H9 (cell line): ENCODE results near the gene TRAF6. TPM values are rescaled to one million over a fixed set of nuclear protein-coding genes. Genes with fewer than 3 reads are reported as not detected.

Experiments
- DNase-seq: peaks from one replicate; pipeline ENCODE4 v3.0.0-alpha.2; 2017
- H2AFZ ChIP-seq: one replicate; pipeline ENCODE4 v1.6.1; 2013; ENCODE audit warnings: mild to moderate bottlenecking, low read length, control low read depth, moderate library complexity
- H2AK5ac ChIP-seq: 2 replicates; pipeline ENCODE4 v1.6.1; 2013; ENCODE audit warnings: low read length, control low read depth, mixed read lengths; ENCODE audit not compliant: insufficient read length
- H2BK120ac ChIP-seq: one replicate; pipeline ENCODE4 v1.6.1; 2013; ENCODE audit warnings: low read depth, mild to moderate bottlenecking, low read length, control low read depth, inconsistent platforms; ENCODE audit not compliant: poor library complexity, severe bottlenecking
- H2BK12ac ChIP-seq: 2 replicates; pipeline ENCODE4 v1.6.1; 2013; ENCODE audit warnings: low read length, control low read depth, mixed read lengths, low read depth; ENCODE audit not compliant: insufficient read length
- H2BK15ac ChIP-seq: 2 replicates; pipeline ENCODE4 v1.6.1; 2013; ENCODE audit warnings: low read depth, low read length, control low read depth
- H2BK20ac ChIP-seq: one replicate; pipeline ENCODE4 v1.6.1; 2013; ENCODE audit warnings: low read depth, mild to moderate bottlenecking, low read length, control low read depth, inconsistent platforms; ENCODE audit not compliant: poor library complexity, severe bottlenecking
- H2BK5ac ChIP-seq: 2 replicates; pipeline ENCODE4 v1.6.1; 2013; ENCODE audit warnings: low read length, control low read depth, mixed read lengths; ENCODE audit not compliant: insufficient read length
- H3K14ac ChIP-seq: 2 replicates; pipeline ENCODE4 v1.6.1; 2013; ENCODE audit warnings: low read length, control low read depth; ENCODE audit not compliant: insufficient read depth
- H3K18ac ChIP-seq: 2 replicates; pipeline ENCODE4 v1.6.1; 2013; ENCODE audit warnings: low read depth, mild to moderate bottlenecking, mixed read lengths, low read length, control low read depth; ENCODE audit not compliant: insufficient read length
- H3K23ac ChIP-seq: 2 replicates; pipeline ENCODE4 v1.6.1; 2013; ENCODE audit warnings: low read length, control low read depth, mixed read lengths, low read depth; ENCODE audit not compliant: insufficient read length
- H3K23me2 ChIP-seq: 2 replicates; pipeline ENCODE4 v1.6.1; 2013; ENCODE audit warnings: low read depth, mild to moderate bottlenecking, mixed read lengths, low read length, control low read depth; ENCODE audit not compliant: insufficient read length, poor library complexity, severe bottlenecking
- H3K27ac ChIP-seq: 2 replicates; pipeline ENCODE4 v1.5.1; 2013; ENCODE audit warnings: low read length, control low read depth, mixed read lengths, low read depth; ENCODE audit not compliant: insufficient read length
- H3K27me3 ChIP-seq: 2 replicates; pipeline ENCODE4 v1.6.1; 2013; ENCODE audit warnings: low read length, control low read depth, inconsistent platforms; ENCODE audit not compliant: insufficient read depth
- H3K4ac ChIP-seq: 2 replicates; pipeline ENCODE4 v1.6.1; 2013; ENCODE audit warnings: low read depth, mild to moderate bottlenecking, control low read depth, inconsistent platforms, low read length, moderate library complexity
- H3K4me1 ChIP-seq: 2 replicates; pipeline ENCODE4 v1.6.1; 2013; ENCODE audit warnings: low read length, control low read depth, inconsistent platforms; ENCODE audit not compliant: insufficient read depth
- H3K4me2 ChIP-seq: 2 replicates; pipeline ENCODE4 v1.6.1; 2013; ENCODE audit warnings: low read length, control low read depth, mixed read lengths; ENCODE audit not compliant: insufficient read length, insufficient read depth
- H3K56ac ChIP-seq: 2 replicates; pipeline ENCODE4 v1.6.1; 2013; ENCODE audit warnings: low read depth, mild to moderate bottlenecking, mixed read lengths, low read length, control low read depth; ENCODE audit not compliant: insufficient read length
- H3K79me1 ChIP-seq: 2 replicates; pipeline ENCODE4 v1.6.1; 2013; ENCODE audit warnings: low read depth, mild to moderate bottlenecking, moderate library complexity, low read length, control low read depth, inconsistent platforms; ENCODE audit not compliant: insufficient read depth, poor library complexity, severe bottlenecking
- H3K79me2 ChIP-seq: 2 replicates; pipeline ENCODE4 v1.6.1; 2013; ENCODE audit warnings: low read length, control low read depth, inconsistent platforms; ENCODE audit not compliant: insufficient read depth
- H3K9ac ChIP-seq: 2 replicates; pipeline ENCODE4 v1.6.1; 2013; ENCODE audit warnings: low read length, control low read depth, mixed read lengths; ENCODE audit not compliant: insufficient read length; ENCODE audit errors: extremely low read depth
- H3K9me3 ChIP-seq: one replicate; pipeline ENCODE4 v1.6.1; 2013; ENCODE audit warnings: low read depth, low read length, inconsistent platforms; ENCODE audit not compliant: control insufficient read depth
- H3T11ph ChIP-seq: one replicate; pipeline ENCODE4 v1.6.1; 2013; ENCODE audit warnings: mild to moderate bottlenecking, low read length, control low read depth, inconsistent platforms
- H4K20me1 ChIP-seq: one replicate; pipeline ENCODE4 v1.6.1; 2013; ENCODE audit not compliant: control insufficient read depth, insufficient read length, insufficient read depth
- H4K5ac ChIP-seq: 2 replicates; pipeline ENCODE4 v1.6.1; 2013; ENCODE audit warnings: low read depth, mild to moderate bottlenecking, mixed read lengths, low read length, control low read depth; ENCODE audit not compliant: insufficient read length
- H4K8ac ChIP-seq: replicated peaks from 2 replicates; pipeline ENCODE4 v1.6.1; 2013; ENCODE audit warnings: low read length, control low read depth, mixed read lengths, low read depth; ENCODE audit not compliant: insufficient read length
- H4K91ac ChIP-seq: 2 replicates; pipeline ENCODE4 v1.6.1; 2013; ENCODE audit warnings: low read depth, mild to moderate bottlenecking, moderate library complexity, mixed read lengths, low read length, control low read depth; ENCODE audit not compliant: insufficient read length
- H3K27ac Mint-ChIP-seq, 3 experiments: 2 replicates in 2 of 3; 3 replicates in 1 of 3; pipeline ENCODE4 v1.8.0; 2020 to 2021; ENCODE audit warnings: mixed read lengths in 3 of 3, mild to moderate bottlenecking in 1 of 3, moderate library complexity in 1 of 3
- H3K27me3 Mint-ChIP-seq: 2 replicates; pipeline ENCODE4 v1.8.0; 2021; ENCODE audit warnings: low read depth, mild to moderate bottlenecking, moderate library complexity, mixed read lengths
- H3K36me3 Mint-ChIP-seq, 3 experiments: 2 replicates in 2 of 3; 3 replicates in 1 of 3; pipeline ENCODE4 v1.8.0; 2020 to 2021; ENCODE audit warnings: low read depth in 3 of 3, mixed read lengths in 3 of 3; ENCODE audit not compliant: insufficient read depth in 1 of 3
- H3K4me1 Mint-ChIP-seq, 2 experiments: 2 replicates each; pipeline ENCODE4 v1.8.0; 2020; ENCODE audit warnings: mixed read lengths in 2 of 2
- H3K4me3 Mint-ChIP-seq, 2 experiments: 2 replicates in 1 of 2; 3 replicates in 1 of 2; pipeline ENCODE4 v1.8.0; 2020 to 2021; ENCODE audit warnings: mild to moderate bottlenecking in 2 of 2, mixed read lengths in 2 of 2, moderate library complexity in 1 of 2
- H3K9me3 Mint-ChIP-seq, 2 experiments: 2 replicates in 1 of 2; 3 replicates in 1 of 2; pipeline ENCODE4 v1.8.0; 2020; ENCODE audit warnings: mild to moderate bottlenecking in 2 of 2, mixed read lengths in 2 of 2, moderate library complexity in 1 of 2
- CTCF ChIP-seq: fragments of 200-600 bp; sonication (generic); conservative IDR thresholded peaks from 3 replicates; pipeline ENCODE4 v1.8.0; 2021; ENCODE audit warnings: antibody characterized with exemption, mild to moderate bottlenecking
- WGBS: extraction: QIAGEN DNeasy Blood & Tissue Kit; methylation state at CpG from one replicate; pipeline ENCODE4 v1.1.7; 2013; ENCODE audit warnings: missing lambda C conversion rate, low lambda C conversion rate, mixed read lengths; ENCODE audit not compliant: insufficient read length; ENCODE audit errors: extremely low coverage; 5-methylcytosine and 5-hydroxymethylcytosine counted together
- total RNA-seq: library from RNA; stranded (reverse); gene quantifications from 2 replicates; pipeline ENCODE4 v1.2.1, GENCODE V29; 2021

The TRAF6 gene
- total RNA-seq, 1 experiment from 2014 or later = 9.9 TPM

GRCh38 chr11:36498721-36499120 is 11.4 kb downstream of the TRAF6 start:
- peaks cover 0 to 28% (median 19%) of the 10 kb centered on the region in 3 experiments; a peak in 5 of 7 replicates for H3K36me3 Mint-ChIP-seq
- Histone ChIP-seq H4K20me1 (no peaks in the 10 kb centered on the region), H3K27ac (no peak overlapping the region), H3K56ac (no peak overlapping the region), H3K4me1 (no peaks in the 10 kb centered on the region), H4K8ac (no peak overlapping the region), H3K23ac (no peak overlapping the region), H3K4ac (no peak overlapping the region), H2BK12ac (no peak overlapping the region), H3T11ph (no peak overlapping the region), H3K4me2 (no peak overlapping the region), H3K14ac (no peak overlapping the region), H2AFZ (no peak overlapping the region), H2BK5ac (no peak overlapping the region), H3K9ac (no peak overlapping the region), H3K18ac (no peak overlapping the region), H3K9me3 (no peaks in the 10 kb centered on the region), H3K23me2 (no peaks in the 10 kb centered on the region), H3K79me1 (no peaks in the 10 kb centered on the region), H2BK20ac (no peak overlapping the region), H2BK120ac (no peak overlapping the region), H2BK15ac (no peak overlapping the region), H3K79me2 (no peaks in the 10 kb centered on the region), H4K5ac (no peak overlapping the region), H3K27me3 (no peaks in the 10 kb centered on the region), H4K91ac (no peak overlapping the region), H2AK5ac (no peak overlapping the region)
- DNase-seq = no peak
- H3K27me3 Mint-ChIP-seq = no peaks in the 10 kb centered on the region
- TF ChIP-seq CTCF = no peak
- H3K9me3 Mint-ChIP-seq = no peaks in the 10 kb centered on the region
- WGBS = no CpG with 5 or more reads among the region's 1 CpG
- H3K27ac Mint-ChIP-seq = no peak overlapping the region
- no peak overlapping the region for H3K4me3 Mint-ChIP-seq
- no peaks in the 10 kb centered on the region for H3K4me1 Mint-ChIP-seq
